Measurements from ENCODE around the gene NCOA1. TPM values are rescaled to one million over a fixed set of nuclear protein-coding genes. Genes with fewer than 3 reads are reported as not detected.

NCOA1 gene
- total RNA-seq, 1 experiment from 2014 or later: 37.1 TPM

DNA sequence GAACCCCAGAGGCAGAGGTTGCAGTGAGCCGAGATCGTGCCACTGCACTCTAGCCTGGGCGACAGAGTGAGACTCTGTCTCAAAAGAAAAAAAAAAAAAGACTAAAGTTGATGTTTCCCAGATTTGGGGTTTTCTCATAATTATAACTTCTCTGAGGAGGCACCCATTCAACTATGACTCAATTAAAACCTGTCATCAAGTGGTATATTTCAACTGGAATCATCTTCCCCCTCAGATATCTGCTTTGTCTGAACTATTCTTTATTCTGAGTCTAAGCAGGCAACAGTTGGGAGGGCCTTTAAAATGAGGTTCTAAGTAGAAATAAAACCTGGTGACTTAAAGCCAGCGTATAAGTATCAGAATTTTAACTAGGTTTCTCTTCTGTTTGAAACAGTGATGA lies 213.6 kb downstream of the NCOA1 start:
- CTCF ChIA-PET: no interaction called here
- Mint-ChIP-seq H3K4me1 (ENCODE audit: low read depth, unreplicated experiment) (no peaks in the 10 kb centered on the region), H3K36me3 (ENCODE audit: insufficient read depth, unreplicated experiment) (no peaks in the 10 kb centered on the region), H3K27me3 (ENCODE audit: insufficient read depth, unreplicated experiment) (no peaks in the 10 kb centered on the region), H3K27ac (ENCODE audit: unreplicated experiment) (no peak overlapping the region), H3K9me3 (ENCODE audit: unreplicated experiment) (no peaks in the 10 kb centered on the region), H3K4me3 (ENCODE audit: unreplicated experiment) (no peak overlapping the region)
- POLR2A ChIA-PET: no interaction called here
- TF ChIP-seq, protein P1, sequence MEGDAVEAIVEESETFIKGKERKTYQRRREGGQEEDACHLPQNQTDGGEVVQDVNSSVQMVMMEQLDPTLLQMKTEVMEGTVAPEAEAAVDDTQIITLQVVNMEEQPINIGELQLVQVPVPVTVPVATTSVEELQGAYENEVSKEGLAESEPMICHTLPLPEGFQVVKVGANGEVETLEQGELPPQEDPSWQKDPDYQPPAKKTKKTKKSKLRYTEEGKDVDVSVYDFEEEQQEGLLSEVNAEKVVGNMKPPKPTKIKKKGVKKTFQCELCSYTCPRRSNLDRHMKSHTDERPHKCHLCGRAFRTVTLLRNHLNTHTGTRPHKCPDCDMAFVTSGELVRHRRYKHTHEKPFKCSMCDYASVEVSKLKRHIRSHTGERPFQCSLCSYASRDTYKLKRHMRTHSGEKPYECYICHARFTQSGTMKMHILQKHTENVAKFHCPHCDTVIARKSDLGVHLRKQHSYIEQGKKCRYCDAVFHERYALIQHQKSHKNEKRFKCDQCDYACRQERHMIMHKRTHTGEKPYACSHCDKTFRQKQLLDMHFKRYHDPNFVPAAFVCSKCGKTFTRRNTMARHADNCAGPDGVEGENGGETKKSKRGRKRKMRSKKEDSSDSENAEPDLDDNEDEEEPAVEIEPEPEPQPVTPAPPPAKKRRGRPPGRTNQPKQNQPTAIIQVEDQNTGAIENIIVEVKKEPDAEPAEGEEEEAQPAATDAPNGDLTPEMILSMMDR (IDR thresholded peaks at IDR 0.05; ENCODE audit: insufficient read depth in 1 of 2, low read depth in 1 of 2, low read length in 1 of 2, severe bottlenecking in 1 of 2, unreplicated experiment in 1 of 2): no peak
- Histone ChIP-seq H3K9me3 (no peaks in the 10 kb centered on the region), H3K36me3 (ENCODE audit: control insufficient read depth, insufficient read depth, low read length) (no peaks in the 10 kb centered on the region), H3K27me3 (replicated peaks; ENCODE audit: control insufficient read depth, insufficient read depth, low read length) (no peaks in the 10 kb centered on the region), H3K4me3 (ENCODE audit: low read depth, low read length) (no peak overlapping the region), H3K4me1 (no peaks in the 10 kb centered on the region)
- intact Hi-C loops (cut with micrococcal nuclease; ENCODE audit: unreplicated experiment): no loop called here
- no peak for DNase-seq
- no TSS peak for BruUV-seq (replicated peaks)

DNA sequence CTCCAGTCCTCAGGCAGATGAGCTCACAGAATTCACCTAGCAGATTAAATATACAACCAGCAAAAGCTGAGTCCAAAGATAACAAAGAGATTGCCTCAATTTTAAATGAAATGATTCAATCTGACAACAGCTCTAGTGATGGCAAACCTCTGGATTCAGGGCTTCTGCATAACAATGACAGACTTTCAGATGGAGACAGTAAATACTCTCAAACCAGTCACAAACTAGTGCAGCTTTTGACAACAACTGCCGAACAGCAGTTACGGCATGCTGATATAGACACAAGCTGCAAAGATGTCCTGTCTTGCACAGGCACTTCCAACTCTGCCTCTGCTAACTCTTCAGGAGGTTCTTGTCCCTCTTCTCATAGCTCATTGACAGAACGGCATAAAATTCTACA lies 216.1 kb downstream of the NCOA1 start:
- H3K27ac Mint-ChIP-seq (ENCODE audit: unreplicated experiment): no peak overlapping the region
- no peak overlapping the region for H3K4me3 Mint-ChIP-seq (ENCODE audit: unreplicated experiment)
- H3K4me1 Mint-ChIP-seq (ENCODE audit: low read depth, unreplicated experiment): no peaks in the 10 kb centered on the region
- Histone ChIP-seq H3K27me3 (replicated peaks; ENCODE audit: control insufficient read depth, insufficient read depth, low read length) (no peaks in the 10 kb centered on the region), H3K4me1 (no peaks in the 10 kb centered on the region), H3K9me3 (no peaks in the 10 kb centered on the region), H3K4me3 (ENCODE audit: low read depth, low read length) (no peak overlapping the region), H3K36me3 (ENCODE audit: control insufficient read depth, insufficient read depth, low read length) (no peaks in the 10 kb centered on the region)
- TF ChIP-seq, protein P1 (IDR thresholded peaks at IDR 0.05; ENCODE audit: insufficient read depth in 1 of 2, low read depth in 1 of 2, low read length in 1 of 2, severe bottlenecking in 1 of 2, unreplicated experiment in 1 of 2): no peak
- no peaks in the 10 kb centered on the region for H3K9me3 Mint-ChIP-seq (ENCODE audit: unreplicated experiment)
- H3K27me3 Mint-ChIP-seq (ENCODE audit: insufficient read depth, unreplicated experiment): no peaks in the 10 kb centered on the region
- CTCF ChIA-PET: no interaction called here
- intact Hi-C loops (cut with micrococcal nuclease; ENCODE audit: unreplicated experiment): no loop called here
- H3K36me3 Mint-ChIP-seq (ENCODE audit: insufficient read depth, unreplicated experiment): peaks cover under 1% of the 10 kb centered on the region
- TSS peak; percentile 71 for BruUV-seq (replicated peaks)
- POLR2A ChIA-PET: no interaction called here
- DNase-seq: no peak

DNA sequence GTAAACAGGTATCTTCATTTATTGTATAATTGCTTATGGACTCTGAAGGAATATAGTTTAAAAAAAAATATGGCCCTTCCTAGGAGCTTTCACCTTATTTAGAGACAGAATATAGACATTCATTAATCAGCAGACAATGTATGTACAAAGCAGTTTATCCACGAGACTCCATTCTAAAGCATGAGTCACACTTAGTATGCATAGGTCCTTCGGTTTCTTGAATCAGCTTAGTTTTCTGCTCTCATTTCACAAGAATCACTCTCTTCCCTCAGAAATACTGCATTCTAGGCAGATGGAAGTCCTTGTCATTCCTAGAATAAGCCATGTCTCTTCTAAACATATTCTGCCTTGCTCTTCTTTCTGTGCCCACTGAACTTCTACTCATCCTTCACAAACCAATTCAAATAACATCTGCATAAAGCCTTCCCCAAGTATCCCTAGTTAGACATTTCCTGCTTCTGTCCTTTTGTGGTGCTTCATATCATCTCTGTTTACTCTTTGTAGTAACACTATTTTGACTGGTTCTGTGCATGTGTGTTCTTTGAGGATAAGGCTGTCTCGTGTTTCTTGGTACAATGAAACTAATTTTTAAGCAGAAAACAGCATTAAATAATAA lies 217.6 kb downstream of the NCOA1 start:
- Mint-ChIP-seq H3K27ac (ENCODE audit: unreplicated experiment) (no peak overlapping the region), H3K4me3 (ENCODE audit: unreplicated experiment) (no peak overlapping the region), H3K4me1 (ENCODE audit: low read depth, unreplicated experiment) (no peaks in the 10 kb centered on the region), H3K36me3 (ENCODE audit: insufficient read depth, unreplicated experiment) (peaks cover 12% of the 10 kb centered on the region), H3K9me3 (ENCODE audit: unreplicated experiment) (no peaks in the 10 kb centered on the region), H3K27me3 (ENCODE audit: insufficient read depth, unreplicated experiment) (no peaks in the 10 kb centered on the region)
- Histone ChIP-seq H3K9me3 (no peaks in the 10 kb centered on the region), H3K4me1 (no peaks in the 10 kb centered on the region), H3K36me3 (ENCODE audit: control insufficient read depth, insufficient read depth, low read length) (no peaks in the 10 kb centered on the region), H3K27me3 (replicated peaks; ENCODE audit: control insufficient read depth, insufficient read depth, low read length) (no peaks in the 10 kb centered on the region), H3K4me3 (ENCODE audit: low read depth, low read length) (no peak overlapping the region)
- no peak for DNase-seq
- ChIA-PET CTCF (no interaction called here), POLR2A (no interaction called here)
- BruUV-seq (replicated peaks): no TSS peak
- TF ChIP-seq, protein P1 (IDR thresholded peaks at IDR 0.05; ENCODE audit: insufficient read depth in 1 of 2, low read depth in 1 of 2, low read length in 1 of 2, severe bottlenecking in 1 of 2, unreplicated experiment in 1 of 2): no peak
- intact Hi-C loops (cut with micrococcal nuclease; ENCODE audit: unreplicated experiment): no loop called here

All from Caco-2 (cell line).